GM10847 (cell line): ENCODE data around the gene STOX2.

ENCODE experiments used
- POLR2A ChIP-seq: IDR thresholded peaks from 2 replicates; pipeline ENCODE4 v1.6.1; 2011; ENCODE audit not compliant: insufficient read length; ENCODE audit errors: extremely low read depth

STOX2 gene

GRCh38 chr4:183905081-183905592 is at the start of gene STOX2:
Gene STOX2, plus strand, starts transcription at chr4:183905307. Its CDS starts 1,484 bp downstream, at chr4:183906791.
- TF ChIP-seq POLR2A: no peak

- no peak for TF ChIP-seq POLR2A
Measured at GRCh38 chr4:183855323-183856190, 49.5 kb upstream of the STOX2 start.

- TF ChIP-seq POLR2A: no peak
Measured at GRCh38 chr4:183857040-183857439, 48.1 kb upstream of the STOX2 start.

- TF ChIP-seq POLR2A: no peak
Measured at GRCh38 chr4:183858011-183858615, 47.0 kb upstream of the STOX2 start.

- no peak for TF ChIP-seq POLR2A
Measured at GRCh38 chr4:183860119-183860518, 45.0 kb upstream of the STOX2 start.

- TF ChIP-seq POLR2A: no peak
Measured at GRCh38 chr4:183860731-183861130, 44.4 kb upstream of the STOX2 start.

- no peak for TF ChIP-seq POLR2A
Measured at GRCh38 chr4:183861426-183861825, 43.7 kb upstream of the STOX2 start.

GRCh38 chr4:183863155-183863825 is 41.8 kb upstream of the STOX2 start:
- TF ChIP-seq POLR2A: no peak

GRCh38 chr4:183867247-183867646 is 37.9 kb upstream of the STOX2 start:
- TF ChIP-seq POLR2A: no peak

- TF ChIP-seq POLR2A: no peak
Measured at GRCh38 chr4:183870997-183871396, 34.1 kb upstream of the STOX2 start.

- TF ChIP-seq POLR2A: no peak
Measured at GRCh38 chr4:183871581-183871980, 33.5 kb upstream of the STOX2 start.

GRCh38 chr4:183872531-183872930 is 32.6 kb upstream of the STOX2 start:
- no peak for TF ChIP-seq POLR2A

- no peak for TF ChIP-seq POLR2A
Measured at GRCh38 chr4:183873409-183874185, 31.5 kb upstream of the STOX2 start.

GRCh38 chr4:183875251-183875825 is 29.8 kb upstream of the STOX2 start:
- no peak for TF ChIP-seq POLR2A
